Neural cell (in vitro differentiated cells): Measurements from ENCODE around the gene FNDC3A. TPM values are rescaled to one million over a fixed set of nuclear protein-coding genes. Genes with fewer than 3 reads are reported as not detected.

Experiments used
- H2AFZ ChIP-seq: fragments of 200-600, 300-800 bp; sonication (generic), shearing (Covaris generic); 2 replicates; pipeline ENCODE4 v1.6.0; 2014; ENCODE audit warnings: low read depth, mild to moderate bottlenecking, antibody characterized with exemption, low read length, moderate library complexity
- H3F3A ChIP-seq: fragments of 200-600 bp; shearing (Covaris generic); 2 replicates; pipeline ENCODE4 v1.6.1; 2016; ENCODE audit warnings: mild to moderate bottlenecking, moderate library complexity, mixed read lengths, antibody characterized with exemption, low read length; ENCODE audit not compliant: insufficient read depth, poor library complexity, severe bottlenecking
- H3K27ac ChIP-seq: fragments of 200-600, 300-800 bp; sonication (generic), shearing (Covaris generic); 2 replicates; pipeline ENCODE4 v1.5.1; 2014; ENCODE audit warnings: mild to moderate bottlenecking, low read length, moderate library complexity
- H3K27me3 ChIP-seq: fragments of 300-800, 200-600 bp; sonication (generic), shearing (Covaris generic); 2 replicates; pipeline ENCODE4 v1.6.0; 2014; ENCODE audit warnings: mild to moderate bottlenecking, low read depth, low read length, moderate library complexity; ENCODE audit not compliant: insufficient read depth
- H3K36me3 ChIP-seq: fragments of 300-800, 200-600 bp; sonication (generic), shearing (Covaris generic); 2 replicates; pipeline ENCODE4 v1.5.1; 2014; ENCODE audit warnings: mild to moderate bottlenecking, antibody characterized with exemption, low read length, moderate library complexity; ENCODE audit not compliant: insufficient read depth
- H3K4me2 ChIP-seq: fragments of 300-800, 200-600 bp; sonication (generic), shearing (Covaris generic); 2 replicates; pipeline ENCODE4 v1.6.0; 2014; ENCODE audit warnings: mild to moderate bottlenecking, low read length
- H3K4me3 ChIP-seq: fragments of 300-800, 200-600 bp; sonication (generic), shearing (Covaris generic); 2 replicates; pipeline ENCODE4 v1.5.1; 2014; ENCODE audit warnings: mild to moderate bottlenecking, low read length, moderate library complexity
- H3K79me2 ChIP-seq: fragments of 200-600 bp; shearing (Covaris generic); replicated peaks from 2 replicates; pipeline ENCODE4 v1.6.0; 2014; ENCODE audit warnings: mild to moderate bottlenecking, low read length, moderate library complexity; ENCODE audit not compliant: insufficient read depth
- H3K9ac ChIP-seq: fragments of 300-800, 200-600 bp; sonication (generic), shearing (Covaris generic); 2 replicates; pipeline ENCODE4 v1.6.1; 2016; ENCODE audit warnings: mild to moderate bottlenecking, low read length, mixed read lengths
- H3K9me2 ChIP-seq: fragments of 200-600 bp; shearing (Covaris generic); 2 replicates; pipeline ENCODE4 v1.6.1; 2016; ENCODE audit warnings: mild to moderate bottlenecking, low read length, mixed read lengths; ENCODE audit not compliant: insufficient read depth
- H3K9me3 ChIP-seq: fragments of 200-600, 300-800 bp; sonication (generic), shearing (Covaris generic); 2 replicates; pipeline ENCODE4 v1.6.1; 2016; ENCODE audit warnings: mild to moderate bottlenecking, mixed run types, low read length, moderate library complexity, mixed read lengths
- H4K20me1 ChIP-seq: fragments of 200-600 bp; shearing (Covaris generic); 2 replicates; pipeline ENCODE4 v1.6.1; 2016; ENCODE audit warnings: mild to moderate bottlenecking, mixed run types; ENCODE audit not compliant: insufficient read depth
- CTCF ChIP-seq: fragments of 450-650 bp; IDR thresholded peaks from 2 replicates; pipeline ENCODE4 v1.5.1; 2014; ENCODE audit warnings: antibody characterized with exemption, mild to moderate bottlenecking, moderate library complexity; ENCODE audit not compliant: poor library complexity, severe bottlenecking
- EP300 ChIP-seq: fragments of 450-650 bp; conservative IDR thresholded peaks from 2 replicates; pipeline ENCODE4 v1.6.1; 2014; ENCODE audit warnings: antibody characterized with exemption, mild to moderate bottlenecking, moderate library complexity; ENCODE audit not compliant: poor library complexity, severe bottlenecking
- EZH2 ChIP-seq: fragments of 200-600, 300-800 bp; shearing (Covaris generic), sonication (generic); IDR thresholded peaks from 2 replicates; pipeline ENCODE4 v1.6.1; 2014; ENCODE audit warnings: antibody characterized with exemption, low read length, borderline replicate concordance, mild to moderate bottlenecking; ENCODE audit not compliant: insufficient read depth, poor library complexity, severe bottlenecking
- MXI1 ChIP-seq: fragments of 450-650 bp; conservative IDR thresholded peaks from 2 replicates; pipeline ENCODE4 v1.6.1; 2014; ENCODE audit warnings: antibody characterized with exemption, mild to moderate bottlenecking; ENCODE audit not compliant: poor library complexity, severe bottlenecking
- POLR2AphosphoS5 ChIP-seq: IDR thresholded peaks from 2 replicates; pipeline ENCODE4 v1.6.1; 2012
- RAD21 ChIP-seq: fragments of 450-650 bp; conservative IDR thresholded peaks from 2 replicates; pipeline ENCODE4 v1.6.1; 2014; ENCODE audit warnings: antibody characterized with exemption, mild to moderate bottlenecking, moderate library complexity
- REST ChIP-seq: IDR thresholded peaks from 2 replicates; pipeline ENCODE4 v1.6.1; 2012; ENCODE audit warnings: borderline replicate concordance
- SMC3 ChIP-seq: fragments of 450-650 bp; conservative IDR thresholded peaks from 2 replicates; pipeline ENCODE4 v1.6.1; 2014; ENCODE audit warnings: antibody characterized with exemption, mild to moderate bottlenecking, moderate library complexity; ENCODE audit not compliant: poor library complexity
- TAF1 ChIP-seq: IDR thresholded peaks from 2 replicates; pipeline ENCODE4 v1.6.1; 2012; ENCODE audit warnings: low read depth
- polyA plus RNA-seq: library from polyadenylated mRNA; depleted of rRNA; stranded (reverse); fragments of >200 nt; gene quantifications from 2 replicates; pipeline ENCODE4 v1.2.3, GENCODE V29; 2014

The FNDC3A gene
- polyA plus RNA-seq, 1 donor from 2014 or later, result 83.8 TPM

GRCh38 chr13:49247643-49248621 is 272.2 kb downstream of the FNDC3A start, which contains the start of gene CDADC1:
CDADC1 (plus strand) TSS chr13:49247925; CDS start chr13:49248038, 113 bp downstream.
- peak within 1 kb of the TSS; percentile 74 for H3K4me2 ChIP-seq
- peak within 1 kb of the TSS; percentile 90 for H2AFZ ChIP-seq
- H3K9me3 ChIP-seq, result no peaks in the 10 kb centered on the region
- TF ChIP-seq CTCF (peak; percentile 34), MXI1 (peak; percentile 78), EZH2 (no peak), RAD21 (peak; percentile 18), REST (no peak), TAF1 (no peak), SMC3 (no peak), POLR2AphosphoS5 (peak; percentile 87), EP300 (no peak)
- H3K4me3 ChIP-seq, result peak within 1 kb of the TSS; percentile 75
- H3K9me2 ChIP-seq, result no peaks in the 10 kb centered on the region
- H4K20me1 ChIP-seq, result no peaks in the 10 kb centered on the region
- H3K9ac ChIP-seq, result peak within 1 kb of the TSS; percentile 76
- no peaks in the 10 kb centered on the region for H3F3A ChIP-seq
- H3K27me3 ChIP-seq, result no peaks in the 10 kb centered on the region
- H3K36me3 ChIP-seq, result no peaks in the 10 kb centered on the region
- peak within 1 kb of the TSS; percentile 38 for H3K27ac ChIP-seq
- H3K79me2 ChIP-seq, result no peaks in the 10 kb centered on the region

- no peaks in the 10 kb centered on the region for H3K36me3 ChIP-seq
- no peaks in the 10 kb centered on the region for H3K79me2 ChIP-seq
- H4K20me1 ChIP-seq, result no peaks in the 10 kb centered on the region
- TF ChIP-seq CTCF, result peak; percentile 42
- no peak for TF ChIP-seq RAD21
- TF ChIP-seq REST, result no peak
- no peak for TF ChIP-seq EZH2
- H3K9ac ChIP-seq, result peak overlapping the region; percentile 76
- H3K9me3 ChIP-seq, result no peaks in the 10 kb centered on the region
- H3F3A ChIP-seq, result no peaks in the 10 kb centered on the region
- H2AFZ ChIP-seq, result peak overlapping the region; percentile 90
- peak overlapping the region; percentile 74 for H3K4me2 ChIP-seq
- H3K27me3 ChIP-seq, result no peaks in the 10 kb centered on the region
- no peak overlapping the region for H3K27ac ChIP-seq
- H3K9me2 ChIP-seq, result no peaks in the 10 kb centered on the region
- peak overlapping the region; percentile 75 for H3K4me3 ChIP-seq
Measured at GRCh38 chr13:49248622-49249002, 272.9 kb downstream of the FNDC3A start.
